ENCODE measurements around the gene SLC9A5. TPM values are rescaled to one million over a fixed set of nuclear protein-coding genes. Genes with fewer than 3 reads are reported as not detected.

SLC9A5 gene
- total RNA-seq, 2 donors from 2014 or later = 0.27 to 2.6 TPM

GRCh38 chr16:67245186-67245585 is 3.6 kb upstream of the SLC9A5 start:
- intact Hi-C loops (cut with DNase I) = no loop called here
- no peaks in the 10 kb centered on the region for H3K36me3 ChIP-seq
- TF ChIP-seq CTCF (IDR thresholded peaks at IDR 0.05) = no peak
- no peak for TF ChIP-seq POLR2AphosphoS5 (IDR thresholded peaks at IDR 0.05)
- no peak for TF ChIP-seq POLR2A (IDR thresholded peaks at IDR 0.05)
- peaks cover 24% of the 10 kb centered on the region for H3K4me1 ChIP-seq (replicated peaks)
- peaks cover 4% of the 10 kb centered on the region for H3K27me3 ChIP-seq (replicated peaks; ENCODE audit: insufficient read depth)
- peak overlapping the region; percentile 83 to 86 for H3K27ac ChIP-seq
- H3K4me3 ChIP-seq = no peak overlapping the region
- 83% methylated on average over 4 of the region's 4 CpGs for WGBS
- no peak for DNase-seq (ENCODE audit: low spot score)
- H3K9me3 ChIP-seq = no peaks in the 10 kb centered on the region

- WGBS = 18% methylated on average over 8 of the region's 8 CpGs
- Histone ChIP-seq H3K27ac (peak overlapping the region; percentile 83 to 86), H3K4me3 (peak overlapping the region; percentile 61 to 70), H3K4me1 (replicated peaks) (peaks cover 20% of the 10 kb centered on the region), H3K9me3 (no peaks in the 10 kb centered on the region), H3K27me3 (replicated peaks; ENCODE audit: insufficient read depth) (peaks cover 4% of the 10 kb centered on the region), H3K36me3 (no peaks in the 10 kb centered on the region)
- TF ChIP-seq POLR2AphosphoS5 (IDR thresholded peaks at IDR 0.05) (peak; percentile 36), CTCF (IDR thresholded peaks at IDR 0.05) (no peak)
- no peak for DNase-seq (ENCODE audit: low spot score)
- intact Hi-C loops (cut with DNase I) = no loop called here
These were observed 3.1 kb upstream of the SLC9A5 start for GRCh38 chr16:67245674-67246080.

GRCh38 chr16:67246081-67246755 is 2.6 kb upstream of the SLC9A5 start:
- Histone ChIP-seq H3K27ac (peak overlapping the region; percentile 83 to 86), H3K4me3 (peak overlapping the region; percentile 61 to 70), H3K4me1 (replicated peaks) (peaks cover 14% of the 10 kb centered on the region), H3K36me3 (no peaks in the 10 kb centered on the region), H3K9me3 (no peaks in the 10 kb centered on the region), H3K27me3 (replicated peaks; ENCODE audit: insufficient read depth) (peaks cover 4% of the 10 kb centered on the region)
- intact Hi-C loops (cut with DNase I) = no loop called here
- TF ChIP-seq POLR2AphosphoS5 (IDR thresholded peaks at IDR 0.05) (no peak), POLR2A (IDR thresholded peaks at IDR 0.05) (peak; percentile 10), CTCF (IDR thresholded peaks at IDR 0.05) (peak in 3 of 4 experiments; percentile 9 to 42 (median 30))
- WGBS = under 1% methylated on average over 42 of the region's 48 CpGs
- peak; percentile 58 for DNase-seq (ENCODE audit: low spot score)

GRCh38 chr16:67246756-67247191 is 2.0 kb upstream of the SLC9A5 start:
- Histone ChIP-seq H3K27me3 (replicated peaks; ENCODE audit: insufficient read depth) (peaks cover 4% of the 10 kb centered on the region), H3K9me3 (no peaks in the 10 kb centered on the region), H3K4me3 (peak overlapping the region; percentile 61 to 70), H3K36me3 (no peaks in the 10 kb centered on the region), H3K4me1 (replicated peaks) (peaks cover 10% of the 10 kb centered on the region), H3K27ac (peak overlapping the region; percentile 83 to 86)
- under 1% methylated on average over 24 of the region's 26 CpGs for WGBS
- DNase-seq (ENCODE audit: low spot score) = peak; percentile 89
- intact Hi-C loops (cut with DNase I) = no loop called here
- TF ChIP-seq CTCF (IDR thresholded peaks at IDR 0.05) (peak in 3 of 4 experiments; percentile 2 to 53 (median 17)), POLR2A (IDR thresholded peaks at IDR 0.05) (peak; percentile 70), POLR2AphosphoS5 (IDR thresholded peaks at IDR 0.05) (peak; percentile 67)
